ENCODE results near the gene CUEDC1.
"Not testable (repeated sequence)": the region's sequence is repeated elsewhere in the genome, so short reads cannot be mapped to it uniquely, and the experiment has no call there.

The CUEDC1 gene

DNA sequence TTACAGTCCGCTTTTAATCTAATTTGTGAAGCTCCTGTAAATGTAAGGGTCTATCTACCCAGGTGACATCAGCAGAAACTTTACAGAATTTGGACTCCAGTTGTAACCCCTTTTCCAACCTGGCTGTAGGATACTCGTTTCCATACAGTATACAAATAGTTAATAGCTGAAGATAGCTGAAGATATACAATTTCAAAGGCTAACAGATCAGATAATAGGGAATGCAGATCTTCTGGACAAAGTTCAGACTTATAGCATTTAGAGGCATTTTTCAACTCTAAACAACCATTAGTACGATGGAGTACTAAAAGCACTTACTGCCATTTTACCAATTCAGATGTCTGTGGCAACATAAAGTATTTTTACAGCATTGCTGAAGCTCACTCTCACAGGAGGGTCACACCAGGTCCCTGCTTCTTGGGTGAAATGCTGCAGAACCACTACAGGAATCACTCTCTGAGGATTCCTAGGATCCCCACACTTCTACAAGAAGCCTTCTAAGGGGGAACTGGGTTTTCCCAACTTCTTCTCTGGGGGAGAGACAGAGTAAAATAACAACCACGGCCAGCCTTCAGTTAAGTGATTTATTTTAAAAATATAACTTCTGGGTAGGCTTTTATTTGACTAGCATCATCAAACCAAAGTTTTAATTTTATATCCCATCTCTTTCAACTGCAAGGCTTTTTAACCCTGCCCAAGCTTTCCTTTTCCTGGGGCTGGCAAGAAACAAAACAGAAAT is 29.9 kb upstream of the CUEDC1 start:
- no peak for DNase-seq

- DNase-seq: no peak
Observed at GRCh38 chr17:57984261-57984890, 29.2 kb upstream of the CUEDC1 start.

DNA sequence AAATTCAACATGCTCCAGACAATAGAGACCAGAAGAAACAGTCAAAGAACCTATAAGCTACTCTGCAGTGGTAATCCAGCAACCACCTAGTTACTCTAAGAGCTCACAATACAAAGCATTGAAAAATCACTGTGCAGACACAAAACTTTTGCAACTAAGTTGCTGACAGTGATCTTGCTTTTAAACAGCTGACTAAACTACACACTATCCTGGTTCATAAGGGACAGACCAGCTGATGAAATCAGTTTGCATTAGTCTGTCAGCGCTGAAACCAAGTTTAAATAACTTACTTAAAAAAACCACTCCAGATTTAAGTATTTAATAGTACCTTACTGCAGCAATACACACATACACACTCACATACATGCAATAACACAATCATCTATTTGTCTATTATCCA is 28.2 kb upstream of the CUEDC1 start:
- no peak for DNase-seq

GRCh38 chr17:57982452-57983170 is 27.4 kb upstream of the CUEDC1 start:
- DNase-seq: no peak

GRCh38 chr17:57980522-57980921 is 25.3 kb upstream of the CUEDC1 start:
- DNase-seq: no peak

- DNase-seq: no peak
Observed at GRCh38 chr17:57979076-57979475, 23.9 kb upstream of the CUEDC1 start.

DNA sequence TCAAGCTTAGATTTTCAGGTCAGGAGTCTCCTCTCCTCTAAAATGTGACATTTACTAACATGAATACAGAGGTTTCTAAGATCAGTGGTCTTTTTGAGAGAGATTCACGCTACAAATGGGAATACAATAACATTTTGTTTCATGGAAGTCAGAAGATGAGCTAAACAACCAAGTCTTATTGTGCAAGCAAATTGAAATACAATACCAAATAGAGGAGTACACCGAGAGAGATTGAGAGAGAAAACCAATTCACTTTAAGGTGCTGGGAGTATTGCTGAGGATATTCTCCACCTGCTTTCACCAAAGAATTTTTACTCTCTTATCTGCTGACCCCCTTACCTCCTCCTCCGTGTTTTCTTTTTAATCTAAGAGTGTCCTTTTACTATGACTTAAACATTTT is 21.4 kb upstream of the CUEDC1 start:
- DNase-seq: no peak

- no peak for DNase-seq
Observed at GRCh38 chr17:57975044-57975443, 19.8 kb upstream of the CUEDC1 start.

- not testable (repeated sequence) for DNase-seq
Observed at GRCh38 chr17:57974053-57974824, 19.0 kb upstream of the CUEDC1 start.

- no peak for DNase-seq
Observed at GRCh38 chr17:57972151-57972550, 16.9 kb upstream of the CUEDC1 start.

DNA sequence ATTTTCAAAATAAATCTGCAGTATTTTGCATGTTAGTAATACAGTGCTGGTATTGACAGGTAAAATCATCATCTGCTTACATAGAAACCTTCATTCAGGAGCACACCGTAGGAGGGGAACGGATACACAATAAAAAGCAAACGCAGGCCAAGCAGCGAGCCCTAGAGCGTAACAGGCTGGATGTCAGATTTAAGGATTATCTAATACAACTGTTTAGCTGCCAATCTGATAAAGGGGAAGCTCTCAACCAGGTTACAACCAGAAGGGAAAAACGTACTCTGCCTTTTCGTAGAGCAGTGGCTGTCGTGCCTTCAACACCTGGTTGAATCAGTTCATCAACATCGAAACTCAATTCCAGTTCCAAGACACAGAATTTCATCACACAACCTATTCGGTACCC is 16.4 kb upstream of the CUEDC1 start:
- no peak for DNase-seq

- no peak for DNase-seq
Observed at GRCh38 chr17:57970710-57971109, 15.5 kb upstream of the CUEDC1 start.

DNA sequence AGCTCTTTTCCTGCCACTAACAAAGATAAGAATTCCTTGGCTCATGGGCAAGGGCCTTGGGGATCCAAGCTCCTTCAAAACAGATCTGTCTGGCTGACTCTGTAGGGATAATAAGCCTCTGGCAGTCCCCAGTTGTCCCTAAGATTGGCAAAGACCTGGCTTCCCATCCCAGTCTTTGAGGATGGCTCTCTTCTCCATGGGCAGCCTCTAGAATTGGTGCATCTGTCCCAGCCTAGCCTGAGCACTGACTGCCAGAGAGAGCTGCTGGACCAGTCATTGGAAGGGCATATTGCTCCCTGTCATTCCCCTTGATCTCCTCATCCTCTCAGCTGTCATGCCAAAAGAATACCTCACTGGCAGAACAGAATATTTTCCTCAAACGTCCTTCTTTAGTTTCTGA is 13.2 kb upstream of the CUEDC1 start:
- no peak for DNase-seq

DNA sequence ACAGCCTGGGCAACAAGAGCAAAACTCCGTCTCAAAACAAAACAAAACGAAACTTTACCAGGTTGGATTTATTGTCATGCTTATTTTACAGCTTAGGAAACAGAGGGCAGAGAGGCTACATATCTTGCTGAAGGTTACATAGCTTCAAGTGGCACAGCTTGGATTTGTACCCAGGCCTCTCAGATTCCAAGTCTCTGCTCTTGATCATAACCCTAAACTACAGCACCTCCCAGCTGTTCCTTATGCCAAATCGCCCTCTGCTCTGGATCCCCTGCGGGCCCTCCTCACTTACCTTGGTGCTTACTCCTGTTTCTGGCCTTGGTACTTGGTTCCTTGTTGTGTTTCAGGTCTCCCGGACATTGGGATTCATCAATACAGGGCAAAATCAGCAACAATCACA is 11.7 kb upstream of the CUEDC1 start:
- no peak for DNase-seq

GRCh38 chr17:57966246-57966645 is 11.0 kb upstream of the CUEDC1 start:
- DNase-seq: no peak

GRCh38 chr17:57965521-57966160 is 10.4 kb upstream of the CUEDC1 start:
- no peak for DNase-seq

GRCh38 chr17:57963149-57963511 is 7.9 kb upstream of the CUEDC1 start:
- no peak for DNase-seq

- no peak for DNase-seq
Observed at GRCh38 chr17:57962279-57963148, 7.3 kb upstream of the CUEDC1 start.

- no peak for DNase-seq
Observed at GRCh38 chr17:57959929-57960328, 4.7 kb upstream of the CUEDC1 start.

DNA sequence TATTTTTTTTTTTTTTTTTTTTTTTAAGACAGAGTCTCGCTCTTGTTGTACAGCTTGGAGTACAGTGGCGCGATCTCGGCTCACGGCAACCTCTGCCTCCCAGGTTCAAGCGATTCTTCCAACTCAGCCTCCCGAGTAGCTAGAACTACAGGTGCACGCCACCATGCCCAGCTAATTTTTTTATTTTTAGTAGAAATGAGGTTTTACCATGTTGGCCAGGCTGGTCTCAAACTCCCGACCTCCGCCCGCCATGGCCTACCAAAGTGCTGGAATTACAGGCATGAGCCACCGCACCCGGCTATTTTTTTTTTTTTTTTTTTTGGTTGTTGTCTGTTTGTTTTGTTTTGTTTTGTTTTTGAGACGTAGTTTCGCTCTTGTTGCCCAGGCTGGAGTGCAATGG is 3.2 kb upstream of the CUEDC1 start:
- not testable (repeated sequence) for DNase-seq

DNA sequence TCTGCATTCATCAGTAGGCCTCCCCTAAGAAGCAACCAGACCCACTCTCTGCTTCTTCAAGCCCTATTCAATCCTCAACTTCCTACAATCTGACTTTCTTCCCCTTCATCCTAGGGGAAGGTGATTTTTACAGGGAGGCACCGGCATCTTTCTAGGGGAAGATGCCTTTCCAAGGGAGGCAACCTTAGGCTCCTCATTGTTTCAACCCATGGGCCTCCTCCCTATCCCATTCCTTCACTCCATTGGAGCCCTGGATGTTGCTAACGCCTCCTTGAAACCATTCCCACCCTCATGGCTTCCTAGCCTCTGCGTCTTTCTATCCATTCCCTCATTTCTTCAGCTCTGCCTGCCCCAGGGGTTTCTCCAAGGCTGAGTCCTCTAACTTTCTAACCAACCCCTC is 2.7 kb upstream of the CUEDC1 start:
- DNase-seq: no peak
